B cell (primary cell): Measurements from ENCODE around the gene PKP1. TPM values are rescaled to one million over a fixed set of nuclear protein-coding genes. Genes with fewer than 3 reads are reported as not detected.

Source experiments
- ATAC-seq: fragments of 200-7000 bp; cut with Tn5 transposase; one replicate; pipeline ENCODE4 v1.10.0; 2021; ENCODE audit warnings: low read depth, mild to moderate bottlenecking, moderate number of reproducible peaks, moderate library complexity
- CTCF ChIA-PET: fragments of 350-600 bp; sonication (Branson Sonifier 250); formaldehyde crosslinking; loops from one replicate; lab custom pipeline; 2021; ENCODE audit warnings: antibody characterized with exemption, inconsistent platforms; lab: Charles Lee
- POLR2A ChIA-PET: fragments of 350-600 bp; sonication (Branson Sonifier 250); formaldehyde crosslinking; loops from one replicate; lab custom pipeline; 2021; ENCODE audit warnings: antibody characterized with exemption; lab: Charles Lee
- DNase-seq: peaks from one replicate; pipeline ENCODE4 v3.0.0; 2013
- H2AFZ ChIP-seq: 2 replicates; pipeline ENCODE4 v1.6.1; 2012; ENCODE audit warnings: mild to moderate bottlenecking, low read depth, low read length; ENCODE audit not compliant: insufficient read depth, poor library complexity, severe bottlenecking
- H3K27ac ChIP-seq, 2 donors: 1 replicate in 1 of 2; 2 replicates in 1 of 2; pipeline ENCODE4 v1.5.1; 2012 to 2013; ENCODE audit warnings: low read length in 2 of 2, mild to moderate bottlenecking in 2 of 2, moderate library complexity in 1 of 2
- H3K27me3 ChIP-seq, 4 experiments: fragments of 200-600 bp in 1 of 4; sonication (generic) in 1 of 4; replicated peaks in 1 of 4; 1 replicate in 2 of 4; 2 replicates in 2 of 4; pipeline versions ENCODE4 v1.6.1 to v1.7.0; 2013 to 2016; ENCODE audit warnings: low read length in 3 of 4, mild to moderate bottlenecking in 2 of 4, mixed read lengths in 1 of 4, moderate library complexity in 1 of 4; ENCODE audit not compliant: insufficient read depth in 4 of 4, control insufficient read depth in 3 of 4; ENCODE audit errors: control extremely low read depth in 1 of 4
- H3K36me3 ChIP-seq, 2 experiments: replicated peaks in 1 of 2; 1 replicate in 1 of 2; 2 replicates in 1 of 2; pipeline versions ENCODE4 v1.6.1 to v1.7.1; 2013; ENCODE audit warnings: low read length in 1 of 2; ENCODE audit not compliant: insufficient read depth in 2 of 2, control insufficient read depth in 1 of 2; ENCODE audit errors: control extremely low read depth in 1 of 2, extremely low read depth in 1 of 2
- H3K4me1 ChIP-seq, 2 donors: fragments of 200-600 bp in 1 of 2; sonication (generic) in 1 of 2; 1 replicate in 1 of 2; 2 replicates in 1 of 2; pipeline versions ENCODE4 v1.5.1 to v1.6.1; 2013 to 2017; ENCODE audit warnings: low read length in 2 of 2; ENCODE audit not compliant: control insufficient read depth in 2 of 2, insufficient read depth in 2 of 2
- H3K4me2 ChIP-seq: replicated peaks from 2 replicates; pipeline ENCODE3; 2012; ENCODE audit warnings: mild to moderate bottlenecking, low read depth, low read length; ENCODE audit not compliant: poor library complexity, severe bottlenecking
- H3K4me3 ChIP-seq, 5 experiments: fragments of 200-600 bp in 1 of 5; sonication (generic) in 1 of 5; 1 replicate in 3 of 5; 2 replicates in 2 of 5; pipeline versions ENCODE4 v1.5.1 to v1.7.0; 2011 to 2016; ENCODE audit warnings: low read length in 4 of 5, mild to moderate bottlenecking in 4 of 5, low read depth in 2 of 5, control low read depth in 1 of 5, moderate library complexity in 1 of 5; ENCODE audit not compliant: insufficient read depth in 1 of 5; ENCODE audit errors: control extremely low read depth in 1 of 5, extremely low read depth in 1 of 5
- H3K79me2 ChIP-seq: fragments of 200-600 bp; sonication (generic); one replicate; pipeline ENCODE4 v1.6.0; 2016; ENCODE audit warnings: low read length; ENCODE audit not compliant: control insufficient read depth, insufficient read depth
- H3K9ac ChIP-seq: fragments of 200-600 bp; sonication (generic); 2 replicates; pipeline ENCODE4 v1.6.1; 2017; ENCODE audit warnings: mild to moderate bottlenecking, low read length, moderate library complexity
- H3K9me3 ChIP-seq, 3 donors: one replicate each; pipeline versions ENCODE4 v1.6.1 to v1.7.1; 2013; ENCODE audit warnings: low read length in 2 of 3; ENCODE audit not compliant: control insufficient read depth in 2 of 3, insufficient read depth in 1 of 3; ENCODE audit errors: control extremely low read depth in 1 of 3
- H4K20me1 ChIP-seq: 2 replicates; pipeline ENCODE4 v1.6.0; 2012; ENCODE audit warnings: mild to moderate bottlenecking, low read length; ENCODE audit not compliant: insufficient read depth, control insufficient read depth, poor library complexity, severe bottlenecking
- H3K27ac Mint-ChIP-seq: one replicate; pipeline ENCODE4 v1.8.0; 2021; ENCODE audit warnings: mixed read lengths
- H3K27me3 Mint-ChIP-seq: one replicate; pipeline ENCODE4 v1.8.0; 2021; ENCODE audit warnings: mixed read lengths
- H3K4me1 Mint-ChIP-seq: one replicate; pipeline ENCODE4 v1.8.0; 2021; ENCODE audit warnings: mixed read lengths
- H3K4me3 Mint-ChIP-seq: one replicate; pipeline ENCODE4 v1.8.0; 2021; ENCODE audit warnings: mixed read lengths
- H3K9me3 Mint-ChIP-seq: one replicate; pipeline ENCODE4 v1.8.0; 2022; ENCODE audit warnings: mixed read lengths; ENCODE audit not compliant: insufficient read depth
- CTCF ChIP-seq: fragments of 200-600 bp; IDR thresholded peaks from one replicate; pipeline ENCODE4 v1.8.0; 2022; ENCODE audit warnings: antibody characterized with exemption, mild to moderate bottlenecking
- EZH2 ChIP-seq: IDR thresholded peaks from 2 replicates; pipeline ENCODE4 v1.6.1; 2012; ENCODE audit warnings: borderline replicate concordance, low read depth, mild to moderate bottlenecking, moderate library complexity, low read length; ENCODE audit not compliant: insufficient read depth, poor library complexity, severe bottlenecking
- WGBS: methylation state at CpG from one replicate; pipeline ENCODE4 v1.1.5; 2013; ENCODE audit warnings: missing lambda C conversion rate; ENCODE audit not compliant: insufficient coverage; 5-methylcytosine and 5-hydroxymethylcytosine counted together
- intact Hi-C: fragments of 100-400 bp; cut with micrococcal nuclease; formaldehyde crosslinking; loops from one replicate; pipeline ENCODE4 v1.10.0; 2022
- polyA plus RNA-seq: library from polyadenylated mRNA; depleted of rRNA; stranded (reverse); fragments of >200 nt; gene quantifications from 2 replicates; pipeline ENCODE4 v1.2.3, GENCODE V29; 2012
- total RNA-seq, 2 donors: library from RNA; stranded (reverse); fragments of 120-200 nt in 1 of 2; gene quantifications; 1 replicate in 1 of 2; 2 replicates in 1 of 2; pipeline versions ENCODE4 v1.2.3 to v1.2.4, GENCODE V29; 2013 to 2022

The PKP1 gene
- total and polyA plus RNA-seq, 2 donors (not counting 1 experiment from before 2014, with no cell fraction given): not detected

- no peaks in the 10 kb centered on the region for H3K9me3 Mint-ChIP-seq
These were observed 38.6 kb downstream of the PKP1 start for GRCh38 chr1:201321826-201322390.

More at GRCh38 chr1:201321826-201322390, 38.6 kb downstream of the PKP1 start:
- no peak overlapping the region for H3K9ac ChIP-seq
- H3K27me3 ChIP-seq: no peaks in the 10 kb centered on the region
- TF ChIP-seq EZH2: no peak
- no peak for TF ChIP-seq CTCF
- H3K27ac ChIP-seq: no peak overlapping the region
- POLR2A ChIA-PET: no interaction called here
- CTCF ChIA-PET: no interaction called here
- no peak overlapping the region for H2AFZ ChIP-seq
- no peaks in the 10 kb centered on the region for H3K79me2 ChIP-seq
- ATAC-seq (no peak), DNase-seq (no peak)
- H4K20me1 ChIP-seq: no peaks in the 10 kb centered on the region
- H3K27ac Mint-ChIP-seq: no peak overlapping the region
- no peaks in the 10 kb centered on the region for H3K4me1 ChIP-seq
- peaks cover 12% of the 10 kb centered on the region for H3K27me3 Mint-ChIP-seq
- H3K4me3 ChIP-seq: no peak overlapping the region
- WGBS: 87% methylated on average over 15 of the region's 15 CpGs
- no peak overlapping the region for H3K4me3 Mint-ChIP-seq
- H3K4me2 ChIP-seq: no peak overlapping the region
- H3K36me3 ChIP-seq: no peaks in the 10 kb centered on the region
- H3K4me1 Mint-ChIP-seq: no peaks in the 10 kb centered on the region
- H3K9me3 ChIP-seq: no peaks in the 10 kb centered on the region
- intact Hi-C loops: no loop called here
